HFFc6 (cell line): ENCODE measurements around the gene PRSS53. TPM values are rescaled to one million over a fixed set of nuclear protein-coding genes. Genes with fewer than 3 reads are reported as not detected.

Source experiments
- DNase-seq: peaks from one replicate; pipeline ENCODE4 v3.0.0-alpha.2; 2018
- H3K27ac Mint-ChIP-seq: 2 replicates; pipeline ENCODE4 v1.8.0; 2020; ENCODE audit warnings: mild to moderate bottlenecking, mixed read lengths
- H3K27me3 Mint-ChIP-seq: 2 replicates; pipeline ENCODE4 v1.8.0; 2021; ENCODE audit warnings: mild to moderate bottlenecking, moderate library complexity, mixed read lengths; ENCODE audit not compliant: insufficient read depth
- H3K36me3 Mint-ChIP-seq: 2 replicates; pipeline ENCODE4 v1.8.0; 2021; ENCODE audit warnings: low read depth, mixed read lengths
- H3K4me1 Mint-ChIP-seq: 2 replicates; pipeline ENCODE4 v1.8.0; 2020; ENCODE audit warnings: low read depth, mixed read lengths
- H3K4me3 Mint-ChIP-seq: 2 replicates; pipeline ENCODE4 v1.8.0; 2020; ENCODE audit warnings: mild to moderate bottlenecking, moderate library complexity, mixed read lengths
- H3K9me3 Mint-ChIP-seq: 2 replicates; pipeline ENCODE4 v1.8.0; 2020; ENCODE audit warnings: mild to moderate bottlenecking, mixed read lengths
- CTCF ChIP-seq: fragments of 200-600 bp; sonication (generic); IDR thresholded peaks from 2 replicates; pipeline ENCODE4 v1.5.0; 2021; ENCODE audit warnings: antibody characterized with exemption, mild to moderate bottlenecking
- total RNA-seq, 6 experiments: library from RNA; stranded (reverse); fragmentation: NEBNext Ultra II Directional; extraction: Animal tissue kit (Norgen Biotek cat#: 25700); gene quantifications; 2 replicates in 1 of 6; 3 replicates in 5 of 6; pipeline ENCODE4 v1.2.3, GENCODE V29; 2021

PRSS53 gene
- total RNA-seq, 6 experiments from 2014 or later, result 0.85 to 2.6 (median 1.4) TPM

- Mint-ChIP-seq H3K4me3 (no peak overlapping the region), H3K27me3 (peaks cover 4% of the 10 kb centered on the region; the same call in 1 of the 2 replicates), H3K36me3 (peaks cover 7% of the 10 kb centered on the region; the same call in 1 of the 2 replicates), H3K4me1 (no peaks in the 10 kb centered on the region), H3K27ac (no peak overlapping the region), H3K9me3 (no peaks in the 10 kb centered on the region)
- TF ChIP-seq CTCF, result no peak
- no peak for DNase-seq
Observed at GRCh38 chr16:31125844-31126243, 37.1 kb upstream of the PRSS53 start.

- DNase-seq, result no peak
- H3K4me3 Mint-ChIP-seq, result no peak overlapping the region
- no peak for TF ChIP-seq CTCF
- peaks cover 7% of the 10 kb centered on the region for H3K36me3 Mint-ChIP-seq
- H3K27me3 Mint-ChIP-seq, result peaks cover 6% of the 10 kb centered on the region
- H3K27ac Mint-ChIP-seq, result no peak overlapping the region
- peaks cover 14% of the 10 kb centered on the region for H3K4me1 Mint-ChIP-seq
- no peaks in the 10 kb centered on the region for H3K9me3 Mint-ChIP-seq
Observed at GRCh38 chr16:31120129-31120528, 31.4 kb upstream of the PRSS53 start.

- no peaks in the 10 kb centered on the region for H3K9me3 Mint-ChIP-seq
Observed at GRCh38 chr16:31118223-31119155, 29.7 kb upstream of the PRSS53 start.

GRCh38 chr16:31117384-31118222 lies 28.9 kb upstream of the PRSS53 start, which contains the start of gene KAT8:
TSS of gene KAT8 (plus strand) at chr16:31117664. CDS start at chr16:31117682, 18 bp downstream.
- H3K9me3 Mint-ChIP-seq, result no peaks in the 10 kb centered on the region
- H3K27me3 Mint-ChIP-seq, result peaks cover 6% of the 10 kb centered on the region

More at GRCh38 chr16:31118223-31119155, 29.7 kb upstream of the PRSS53 start:
- peak overlapping the region; percentile 99 for H3K27ac Mint-ChIP-seq
- H3K4me1 Mint-ChIP-seq, result peaks cover 14% of the 10 kb centered on the region
- peak; percentile 93 for DNase-seq
- H3K36me3 Mint-ChIP-seq, result peaks cover 12% of the 10 kb centered on the region
- TF ChIP-seq CTCF, result no peak
- peak overlapping the region; percentile 91 for H3K4me3 Mint-ChIP-seq
- H3K27me3 Mint-ChIP-seq, result peaks cover 6% of the 10 kb centered on the region

More at GRCh38 chr16:31117384-31118222, 28.9 kb upstream of the PRSS53 start, which contains the start of gene KAT8:
- Mint-ChIP-seq H3K4me1 (peaks cover 14% of the 10 kb centered on the region), H3K4me3 (peak within 1 kb of the TSS; percentile 91), H3K27ac (peak within 1 kb of the TSS; percentile 99), H3K36me3 (peaks cover 12% of the 10 kb centered on the region)
- no peak for TF ChIP-seq CTCF
- peak; percentile 99 for DNase-seq
